RWPE2 (cell line): ENCODE results near the gene CRTAC1.

Source experiments
- ATAC-seq: fragments of 200-7000 bp; cut with Tn5 transposase; 3 replicates; pipeline ENCODE4 v1.9.1; 2021; ENCODE audit warnings: low read depth
- DNase-seq: peaks from one replicate; pipeline ENCODE4 v3.0.0-alpha.2; 2020; ENCODE audit warnings: low spot score
- H3K27ac ChIP-seq: fragments of 450-650 bp; 2 replicates; pipeline ENCODE4 v1.5.1; 2017; ENCODE audit warnings: mild to moderate bottlenecking; ENCODE audit not compliant: poor library complexity, severe bottlenecking
- H3K27me3 ChIP-seq: fragments of 250-450 bp; sonication (Bioruptor Pico); 2 replicates; pipeline ENCODE4 v1.5.1; 2021; ENCODE audit warnings: mild to moderate bottlenecking, moderate library complexity; ENCODE audit not compliant: insufficient read depth, poor library complexity, severe bottlenecking
- H3K36me3 ChIP-seq: fragments of 250-450 bp; sonication (Bioruptor Pico); 2 replicates; pipeline ENCODE4 v1.5.1; 2020; ENCODE audit warnings: low read depth, mild to moderate bottlenecking, moderate library complexity
- H3K4me1 ChIP-seq: fragments of 250-450 bp; sonication (Bioruptor Pico); 2 replicates; pipeline ENCODE4 v1.5.1; 2021; ENCODE audit warnings: mild to moderate bottlenecking, moderate library complexity; ENCODE audit not compliant: insufficient read depth, poor library complexity, severe bottlenecking
- H3K4me3 ChIP-seq: fragments of 250-450 bp; sonication (Bioruptor Pico); 2 replicates; pipeline ENCODE4 v1.5.1; 2021; ENCODE audit warnings: mild to moderate bottlenecking, moderate library complexity; ENCODE audit not compliant: severe bottlenecking
- H3K9me3 ChIP-seq: fragments of 250-450 bp; sonication (Bioruptor Pico); 2 replicates; pipeline ENCODE4 v1.5.1; 2021; ENCODE audit warnings: mild to moderate bottlenecking, moderate library complexity; ENCODE audit not compliant: severe bottlenecking
- TF ChIP-seq, protein P1 (sequence below): fragments of 450-650 bp; IDR thresholded peaks from one replicate; pipeline ENCODE4 v1.5.1; 2017; ENCODE audit warnings: mild to moderate bottlenecking, moderate library complexity; ENCODE audit not compliant: poor library complexity, severe bottlenecking

Gene CRTAC1

DNA sequence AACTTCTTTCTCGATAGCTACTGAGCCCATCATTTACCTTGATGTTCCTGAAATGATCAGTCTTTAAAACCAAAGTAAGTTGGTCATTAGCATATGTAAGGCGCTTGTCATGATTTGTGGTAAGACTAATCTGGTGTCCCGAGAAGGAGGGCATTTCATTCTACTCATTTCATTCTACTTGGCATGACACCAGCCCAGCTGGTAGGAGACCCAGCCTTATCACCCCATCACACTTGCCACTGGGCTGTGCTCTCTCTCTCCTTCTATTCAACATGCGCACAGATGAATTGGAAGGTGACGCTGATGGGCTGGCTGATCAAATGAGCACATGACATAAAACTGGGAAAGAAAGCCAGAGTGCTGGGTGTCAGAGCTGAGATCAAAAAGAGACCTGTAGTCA is 65.7 kb downstream of the CRTAC1 start:
- no peak overlapping the region for H3K27ac ChIP-seq
- no peaks in the 10 kb centered on the region for H3K4me1 ChIP-seq
- H3K36me3 ChIP-seq: no peaks in the 10 kb centered on the region
- no peaks in the 10 kb centered on the region for H3K9me3 ChIP-seq
- TF ChIP-seq, protein P1, sequence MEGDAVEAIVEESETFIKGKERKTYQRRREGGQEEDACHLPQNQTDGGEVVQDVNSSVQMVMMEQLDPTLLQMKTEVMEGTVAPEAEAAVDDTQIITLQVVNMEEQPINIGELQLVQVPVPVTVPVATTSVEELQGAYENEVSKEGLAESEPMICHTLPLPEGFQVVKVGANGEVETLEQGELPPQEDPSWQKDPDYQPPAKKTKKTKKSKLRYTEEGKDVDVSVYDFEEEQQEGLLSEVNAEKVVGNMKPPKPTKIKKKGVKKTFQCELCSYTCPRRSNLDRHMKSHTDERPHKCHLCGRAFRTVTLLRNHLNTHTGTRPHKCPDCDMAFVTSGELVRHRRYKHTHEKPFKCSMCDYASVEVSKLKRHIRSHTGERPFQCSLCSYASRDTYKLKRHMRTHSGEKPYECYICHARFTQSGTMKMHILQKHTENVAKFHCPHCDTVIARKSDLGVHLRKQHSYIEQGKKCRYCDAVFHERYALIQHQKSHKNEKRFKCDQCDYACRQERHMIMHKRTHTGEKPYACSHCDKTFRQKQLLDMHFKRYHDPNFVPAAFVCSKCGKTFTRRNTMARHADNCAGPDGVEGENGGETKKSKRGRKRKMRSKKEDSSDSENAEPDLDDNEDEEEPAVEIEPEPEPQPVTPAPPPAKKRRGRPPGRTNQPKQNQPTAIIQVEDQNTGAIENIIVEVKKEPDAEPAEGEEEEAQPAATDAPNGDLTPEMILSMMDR: no peak
- peaks cover 8% of the 10 kb centered on the region for H3K27me3 ChIP-seq
- H3K4me3 ChIP-seq: no peak overlapping the region
- ATAC-seq (no peak), DNase-seq (no peak)

DNA sequence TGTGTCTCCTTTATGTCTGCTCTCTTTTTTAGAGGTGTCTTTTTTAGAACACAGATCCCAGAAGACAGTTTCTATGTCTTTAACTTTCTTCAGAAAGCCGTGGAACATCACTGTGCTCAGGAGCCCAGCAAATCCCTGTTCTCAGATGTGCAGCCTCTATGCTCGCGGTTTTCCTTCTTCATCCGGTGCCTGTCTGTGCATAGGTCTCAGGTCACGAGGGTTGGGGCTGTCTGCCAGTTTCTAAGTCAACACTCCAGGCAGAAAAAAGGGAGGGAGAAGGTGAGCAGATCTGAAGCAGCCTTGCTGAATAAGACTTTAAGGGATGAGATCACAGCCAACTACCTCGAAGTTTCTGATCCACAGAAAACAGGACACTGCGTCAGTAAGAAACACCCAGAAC is 68.5 kb downstream of the CRTAC1 start:
- DNase-seq: no peak
- Histone ChIP-seq H3K27ac (no peak overlapping the region), H3K4me1 (no peaks in the 10 kb centered on the region), H3K27me3 (peaks cover 13% of the 10 kb centered on the region), H3K9me3 (no peaks in the 10 kb centered on the region), H3K4me3 (no peak overlapping the region), H3K36me3 (no peaks in the 10 kb centered on the region)
- TF ChIP-seq, protein P1: no peak
- ATAC-seq: no peak

DNA sequence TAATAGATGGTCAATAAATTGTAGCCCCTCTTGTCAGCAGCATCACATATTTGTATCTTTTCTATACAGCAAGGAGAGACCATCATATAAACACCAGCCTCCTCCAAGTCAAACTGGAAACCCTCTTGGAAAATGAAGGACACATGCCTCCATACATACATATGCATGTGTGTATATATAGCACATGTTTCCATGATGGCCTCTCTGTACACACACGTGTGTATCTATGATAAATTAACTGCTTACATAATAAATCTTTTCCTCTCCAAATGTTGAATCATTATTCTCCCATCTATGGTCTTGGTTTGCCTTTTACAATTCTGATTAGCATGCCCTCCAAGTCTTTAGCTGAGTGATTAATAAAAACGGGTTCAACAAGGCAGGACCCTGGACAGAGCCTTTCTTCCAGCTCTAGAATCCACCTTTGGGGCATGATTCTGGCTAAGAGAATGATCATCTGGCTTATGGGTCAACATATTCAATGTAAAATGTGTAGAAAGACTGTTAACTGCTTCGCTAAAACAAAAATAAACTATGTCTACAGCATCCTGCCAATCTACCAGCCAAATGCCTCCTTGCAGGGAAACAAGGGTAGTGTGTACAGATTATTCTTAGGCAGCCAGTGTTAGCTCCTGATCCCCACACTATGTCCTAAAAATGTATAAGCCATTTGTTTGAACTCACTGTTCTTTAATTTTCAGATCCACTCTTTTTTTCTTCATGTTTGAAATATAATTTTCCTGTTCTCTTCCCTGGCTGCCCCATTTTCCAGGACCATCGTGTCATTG is 70.0 kb downstream of the CRTAC1 start:
- no peaks in the 10 kb centered on the region for H3K9me3 ChIP-seq
- no peak overlapping the region for H3K27ac ChIP-seq
- no peaks in the 10 kb centered on the region for H3K4me1 ChIP-seq
- peaks cover 13% of the 10 kb centered on the region for H3K27me3 ChIP-seq
- TF ChIP-seq, protein P1: no peak
- H3K4me3 ChIP-seq: no peak overlapping the region
- ATAC-seq (no peak), DNase-seq (no peak)
- no peaks in the 10 kb centered on the region for H3K36me3 ChIP-seq

DNA sequence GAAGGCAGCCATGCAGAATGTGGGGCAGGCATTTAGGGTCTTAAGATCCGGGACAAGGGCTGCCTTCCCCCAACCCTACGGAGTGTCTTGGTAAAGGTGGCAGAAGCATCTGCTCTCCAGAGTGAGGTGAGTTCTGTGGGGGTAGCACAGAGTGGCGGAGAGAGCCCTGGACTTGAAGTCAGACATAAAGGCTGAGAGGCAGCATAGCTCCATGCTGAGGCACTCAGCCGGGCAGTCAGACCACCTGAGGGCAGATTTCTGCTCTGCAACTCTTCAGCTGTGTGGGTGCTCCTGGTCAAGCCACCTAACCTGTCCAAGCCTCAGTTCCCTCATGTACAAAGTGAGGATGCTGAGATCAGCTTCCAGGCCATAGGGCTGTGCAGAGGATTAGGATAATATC is 81.0 kb downstream of the CRTAC1 start:
- TF ChIP-seq, protein P1: no peak
- Histone ChIP-seq H3K9me3 (no peaks in the 10 kb centered on the region), H3K4me3 (no peak overlapping the region), H3K27ac (no peak overlapping the region), H3K4me1 (no peaks in the 10 kb centered on the region), H3K36me3 (no peaks in the 10 kb centered on the region), H3K27me3 (no peaks in the 10 kb centered on the region)
- no peak for DNase-seq
- no peak for ATAC-seq

DNA sequence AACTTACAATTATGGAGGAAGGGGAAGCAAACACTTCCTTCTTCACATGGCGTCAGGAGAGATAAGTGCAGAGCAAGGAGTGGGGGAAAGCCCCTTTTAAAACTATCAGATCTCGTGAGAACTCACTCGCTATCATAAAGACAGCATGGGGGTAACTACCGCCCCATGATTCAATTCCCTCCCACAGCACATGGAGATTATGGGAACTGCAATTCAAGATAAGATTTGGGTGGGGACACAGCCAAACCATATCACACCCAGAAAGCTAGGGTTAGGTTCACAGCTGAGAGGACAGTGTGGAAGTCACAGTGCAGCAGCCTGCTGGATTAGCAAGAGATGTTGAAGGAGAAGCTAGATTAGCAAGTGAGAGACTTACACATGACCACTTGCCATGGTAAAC is 81.6 kb downstream of the CRTAC1 start:
- H3K27me3 ChIP-seq: no peaks in the 10 kb centered on the region
- H3K4me1 ChIP-seq: no peaks in the 10 kb centered on the region
- H3K9me3 ChIP-seq: no peaks in the 10 kb centered on the region
- TF ChIP-seq, protein P1: no peak
- DNase-seq (no peak), ATAC-seq (no peak)
- H3K27ac ChIP-seq: no peak overlapping the region
- no peak overlapping the region for H3K4me3 ChIP-seq
- no peaks in the 10 kb centered on the region for H3K36me3 ChIP-seq
